ENCODE data around the gene LRBA. TPM values are rescaled to one million over a fixed set of nuclear protein-coding genes. Genes with fewer than 3 reads are reported as not detected.

Gene LRBA
- total and polyA plus RNA-seq, 8 donors, result 7.3 to 156 (median 73.9) TPM

- 44 to 55% (median 47%) methylated on average over 3 of the region's 3 CpGs for WGBS, 5 donors
- H3K27ac ChIP-seq, result peak overlapping the region; percentile 32 to 70 (median 48)
- H3K9me3 ChIP-seq, result no peaks in the 10 kb centered on the region
- DNase-seq, result peak in 1 of 2 donors; percentile 57
- H3K36me3 ChIP-seq, result no peaks in the 10 kb centered on the region
- TF ChIP-seq POLR2AphosphoS5 (IDR thresholded peaks at IDR 0.05), result no peak
- TF ChIP-seq POLR2A (IDR thresholded peaks at IDR 0.05), result no peak
- TF ChIP-seq, protein P1, sequence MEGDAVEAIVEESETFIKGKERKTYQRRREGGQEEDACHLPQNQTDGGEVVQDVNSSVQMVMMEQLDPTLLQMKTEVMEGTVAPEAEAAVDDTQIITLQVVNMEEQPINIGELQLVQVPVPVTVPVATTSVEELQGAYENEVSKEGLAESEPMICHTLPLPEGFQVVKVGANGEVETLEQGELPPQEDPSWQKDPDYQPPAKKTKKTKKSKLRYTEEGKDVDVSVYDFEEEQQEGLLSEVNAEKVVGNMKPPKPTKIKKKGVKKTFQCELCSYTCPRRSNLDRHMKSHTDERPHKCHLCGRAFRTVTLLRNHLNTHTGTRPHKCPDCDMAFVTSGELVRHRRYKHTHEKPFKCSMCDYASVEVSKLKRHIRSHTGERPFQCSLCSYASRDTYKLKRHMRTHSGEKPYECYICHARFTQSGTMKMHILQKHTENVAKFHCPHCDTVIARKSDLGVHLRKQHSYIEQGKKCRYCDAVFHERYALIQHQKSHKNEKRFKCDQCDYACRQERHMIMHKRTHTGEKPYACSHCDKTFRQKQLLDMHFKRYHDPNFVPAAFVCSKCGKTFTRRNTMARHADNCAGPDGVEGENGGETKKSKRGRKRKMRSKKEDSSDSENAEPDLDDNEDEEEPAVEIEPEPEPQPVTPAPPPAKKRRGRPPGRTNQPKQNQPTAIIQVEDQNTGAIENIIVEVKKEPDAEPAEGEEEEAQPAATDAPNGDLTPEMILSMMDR (IDR thresholded peaks at IDR 0.05), result no peak
- no peak for TF ChIP-seq EP300 (IDR thresholded peaks at IDR 0.05)
- H3K4me1 ChIP-seq, result peaks cover 0 to 5% (median 0%) of the 10 kb centered on the region in 4 donors
- no peak overlapping the region for H3K4me3 ChIP-seq
- intact Hi-C loops (cut with DNase I; ENCODE audit: low total_unique reads), result no loop called here
- H3K27me3 ChIP-seq, result no peaks in the 10 kb centered on the region
These were observed 37.7 kb upstream of the LRBA start for GRCh38 chr4:151052785-151053184.

DNA sequence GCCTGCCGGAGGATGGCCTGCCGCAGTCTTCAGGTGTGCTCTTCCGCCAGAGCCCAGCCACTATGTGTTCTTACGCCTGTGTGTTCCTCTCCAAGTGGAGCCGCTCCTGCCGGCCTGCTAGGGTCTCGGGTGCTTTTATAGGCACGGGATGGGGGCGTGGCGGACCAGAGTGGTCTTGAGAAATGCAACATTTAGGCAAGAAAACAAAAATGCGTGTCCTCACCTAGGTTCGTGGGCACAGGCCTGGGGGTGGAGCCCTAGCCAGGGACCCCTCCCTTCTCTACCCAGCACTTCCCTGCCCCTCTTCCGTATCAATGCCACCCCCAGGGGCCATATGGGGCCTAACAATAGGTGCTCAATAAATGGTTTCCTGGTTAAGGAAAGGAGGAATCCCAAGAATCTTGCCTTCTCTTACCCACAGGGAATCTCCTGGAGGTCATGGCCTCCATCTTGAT lies 34.4 kb upstream of the LRBA start:
- intact Hi-C loops (cut with DNase I; ENCODE audit: low total_unique reads), result no loop called here
- Histone ChIP-seq H3K36me3 (no peaks in the 10 kb centered on the region), H3K27ac (no peak overlapping the region), H3K4me1 (peaks cover 0 to 5% (median 0%) of the 10 kb centered on the region in 4 donors), H3K9me3 (no peaks in the 10 kb centered on the region), H3K4me3 (no peak overlapping the region), H3K27me3 (no peaks in the 10 kb centered on the region)
- 76 to 97% (median 94%) methylated on average over 6 to 13 of the region's 13 CpGs for WGBS, 5 donors
- no peak for TF ChIP-seq POLR2A (IDR thresholded peaks at IDR 0.05)
- no peak for TF ChIP-seq POLR2AphosphoS5 (IDR thresholded peaks at IDR 0.05)
- TF ChIP-seq, protein P1 (IDR thresholded peaks at IDR 0.05), result no peak
- TF ChIP-seq EP300 (IDR thresholded peaks at IDR 0.05), result no peak
- no peak for DNase-seq

GRCh38 chr4:151048913-151049312 lies 33.8 kb upstream of the LRBA start:
- no peak overlapping the region for H3K27ac ChIP-seq
- DNase-seq, result no peak
- no peaks in the 10 kb centered on the region for H3K36me3 ChIP-seq
- peaks cover 0 to 5% (median 0%) of the 10 kb centered on the region in 4 donors for H3K4me1 ChIP-seq
- no peak overlapping the region for H3K4me3 ChIP-seq
- no peaks in the 10 kb centered on the region for H3K27me3 ChIP-seq
- intact Hi-C loops (cut with DNase I; ENCODE audit: low total_unique reads), result no loop called here
- no peaks in the 10 kb centered on the region for H3K9me3 ChIP-seq
- TF ChIP-seq, protein P1 (IDR thresholded peaks at IDR 0.05), result no peak
- TF ChIP-seq POLR2AphosphoS5 (IDR thresholded peaks at IDR 0.05) (no peak), POLR2A (IDR thresholded peaks at IDR 0.05) (no peak), EP300 (IDR thresholded peaks at IDR 0.05) (no peak)
- WGBS, 5 donors, result 86 to 98% (median 94%) methylated on average over 5 to 11 of the region's 11 CpGs

GRCh38 chr4:151046609-151047008 lies 31.5 kb upstream of the LRBA start:
- Histone ChIP-seq H3K4me1 (no peaks in the 10 kb centered on the region), H3K27ac (no peak overlapping the region), H3K4me3 (no peak overlapping the region), H3K9me3 (no peaks in the 10 kb centered on the region), H3K36me3 (no peaks in the 10 kb centered on the region), H3K27me3 (no peaks in the 10 kb centered on the region)
- intact Hi-C loops (cut with DNase I; ENCODE audit: low total_unique reads), result no loop called here
- 40 to 54% (median 45%) methylated on average over 4 of the region's 4 CpGs for WGBS, 5 donors
- TF ChIP-seq EP300 (IDR thresholded peaks at IDR 0.05) (no peak), POLR2AphosphoS5 (IDR thresholded peaks at IDR 0.05) (no peak), POLR2A (IDR thresholded peaks at IDR 0.05) (no peak)
- TF ChIP-seq, protein P1 (IDR thresholded peaks at IDR 0.05), result no peak
- no peak for DNase-seq

Measured in stomach (tissue), 9 donors.